HG03175 (cell line): ENCODE measurements around the gene SLX9.
"Not testable (repeated sequence)": the region's sequence is repeated elsewhere in the genome, so short reads cannot be mapped to it uniquely, and the experiment has no call there.

Source experiments
- ATAC-seq: cut with Tn5 transposase; IDR thresholded peaks from one replicate; pipeline ENCODE4 v1.9.1; 2021; ENCODE audit warnings: mild to moderate bottlenecking, moderate library complexity; ENCODE audit not compliant: unreplicated experiment

SLX9 gene

GRCh38 chr21:44928500-44929241 is 11.2 kb upstream of the SLX9 start:
- not testable (repeated sequence) for ATAC-seq

- ATAC-seq, result no peak
Observed at GRCh38 chr21:44929242-44929798, 10.5 kb upstream of the SLX9 start.

GRCh38 chr21:44929799-44930542 is 9.9 kb upstream of the SLX9 start:
- ATAC-seq, result no peak

GRCh38 chr21:44930543-44930981 is 9.3 kb upstream of the SLX9 start:
- ATAC-seq, result no peak

GRCh38 chr21:44931137-44931500 is 8.7 kb upstream of the SLX9 start:
- no peak for ATAC-seq

- no peak for ATAC-seq
Observed at GRCh38 chr21:44931501-44932407, 8.1 kb upstream of the SLX9 start.

GRCh38 chr21:44932408-44933181 is 7.2 kb upstream of the SLX9 start:
- ATAC-seq, result no peak

- ATAC-seq, result no peak
Observed at GRCh38 chr21:44933199-44933917, 6.5 kb upstream of the SLX9 start.

GRCh38 chr21:44933918-44934260 is 5.9 kb upstream of the SLX9 start:
- ATAC-seq, result no peak

GRCh38 chr21:44934276-44934675 is 5.6 kb upstream of the SLX9 start:
- no peak for ATAC-seq

GRCh38 chr21:44934797-44935532 is 4.9 kb upstream of the SLX9 start:
- ATAC-seq, result no peak

- ATAC-seq, result no peak
Observed at GRCh38 chr21:44935533-44935927, 4.3 kb upstream of the SLX9 start.

- ATAC-seq, result no peak
Observed at GRCh38 chr21:44938772-44939531, 877 bp upstream of the SLX9 start.

- ATAC-seq, result peak; percentile 31
Observed at GRCh38 chr21:44940116-44940631, 345 bp downstream of the SLX9 start.

- ATAC-seq, result no peak
Observed at GRCh38 chr21:44941567-44941966, 1.7 kb downstream of the SLX9 start.

- no peak for ATAC-seq
Observed at GRCh38 chr21:44942566-44942965, 2.7 kb downstream of the SLX9 start.

- no peak for ATAC-seq
Observed at GRCh38 chr21:44943005-44943685, 3.3 kb downstream of the SLX9 start.
